Fibroblast of lung (primary cell): ENCODE measurements around the gene PPM1H. TPM values are rescaled to one million over a fixed set of nuclear protein-coding genes. Genes with fewer than 3 reads are reported as not detected.

Source experiments
- DNase-seq, 2 donors: peaks; one replicate each; pipeline versions ENCODE4 v3.0.0 to v3.0.0-alpha.2; 2010; ENCODE audit warnings: low read depth in 2 of 2
- H2AFZ ChIP-seq: 2 replicates; pipeline ENCODE4 v1.5.1; 2012; ENCODE audit warnings: low read length, control low read depth, inconsistent platforms
- H3K27ac ChIP-seq: 2 replicates; pipeline ENCODE4 v1.5.1; 2011; ENCODE audit warnings: low read length, control low read depth; ENCODE audit not compliant: insufficient read depth
- H3K27me3 ChIP-seq: 2 replicates; pipeline ENCODE4 v1.5.1; 2011; ENCODE audit warnings: mild to moderate bottlenecking, low read length; ENCODE audit not compliant: control insufficient read depth, insufficient read depth
- H3K36me3 ChIP-seq: 2 replicates; pipeline ENCODE4 v1.5.1; 2011; ENCODE audit warnings: low read length; ENCODE audit not compliant: control insufficient read depth, insufficient read depth
- H3K4me1 ChIP-seq: 2 replicates; pipeline ENCODE4 v1.5.1; 2011; ENCODE audit warnings: low read length; ENCODE audit not compliant: control insufficient read depth, insufficient read depth; ENCODE audit errors: extremely low read depth
- H3K4me2 ChIP-seq: 2 replicates; pipeline ENCODE4 v1.5.1; 2011; ENCODE audit warnings: low read length, control low read depth; ENCODE audit not compliant: insufficient read depth; ENCODE audit errors: extremely low read depth
- H3K4me3 ChIP-seq, 4 experiments: fragments of 200-600 bp in 1 of 4; sonication (generic) in 1 of 4; replicated peaks in 1 of 4; 2 replicates each; pipeline ENCODE4 v1.5.1; 2011 to 2016; ENCODE audit warnings: low read length in 4 of 4, low read depth in 3 of 4, mild to moderate bottlenecking in 3 of 4, control low read depth in 2 of 4, inconsistent platforms in 1 of 4, mixed read lengths in 1 of 4; ENCODE audit not compliant: insufficient read depth in 1 of 4; ENCODE audit errors: control extremely low read depth in 1 of 4
- H3K79me2 ChIP-seq: 2 replicates; pipeline ENCODE4 v1.5.1; 2012; ENCODE audit warnings: mild to moderate bottlenecking, low read length, inconsistent platforms; ENCODE audit not compliant: control insufficient read depth, insufficient read depth
- H3K9ac ChIP-seq: 2 replicates; pipeline ENCODE4 v1.5.1; 2011; ENCODE audit warnings: mild to moderate bottlenecking, low read length, control low read depth; ENCODE audit not compliant: insufficient read depth
- H3K9me3 ChIP-seq: 2 replicates; pipeline ENCODE4 v1.5.1; 2012; ENCODE audit warnings: low read depth, low read length; ENCODE audit not compliant: control insufficient read depth, insufficient read depth
- H4K20me1 ChIP-seq: 2 replicates; pipeline ENCODE4 v1.5.1; 2011; ENCODE audit warnings: low read length; ENCODE audit not compliant: control insufficient read depth, insufficient read depth; ENCODE audit errors: extremely low read depth
- EZH2 ChIP-seq: IDR thresholded peaks from 2 replicates; pipeline ENCODE4 v1.5.1; 2012; ENCODE audit warnings: low read length, control low read depth, mild to moderate bottlenecking; ENCODE audit errors: missing control alignments
- polyA plus RNA-seq, 2 donors: library from polyadenylated mRNA; depleted of rRNA in 1 of 2; stranded (reverse) in 1 of 2; unstranded in 1 of 2; fragments of >200 nt; gene quantifications; 2 replicates each; pipeline ENCODE4 v1.2.1, GENCODE V29; 2011 to 2012; ENCODE audit warnings: missing spikeins in 1 of 2
- total RNA-seq: library from RNA; depleted of rRNA; stranded (reverse); fragments of >200 nt; gene quantifications from 2 replicates; pipeline ENCODE4 v1.2.1, GENCODE V29; 2014
- TF ChIP-seq, protein P1 (sequence below), 2 donors: IDR thresholded peaks in 1 of 2; conservative IDR thresholded peaks in 1 of 2; 1 replicate in 1 of 2; 2 replicates in 1 of 2; pipeline ENCODE4 v1.5.1; 2011 to 2012; ENCODE audit warnings: low read length in 2 of 2, control low read depth in 1 of 2, inconsistent platforms in 1 of 2, low read depth in 1 of 2, mild to moderate bottlenecking in 1 of 2

The PPM1H gene
- total and polyA plus RNA-seq, 2 donors (not counting 1 experiment from before 2014, with no cell fraction given): 0.57 to 3.1 TPM

DNA sequence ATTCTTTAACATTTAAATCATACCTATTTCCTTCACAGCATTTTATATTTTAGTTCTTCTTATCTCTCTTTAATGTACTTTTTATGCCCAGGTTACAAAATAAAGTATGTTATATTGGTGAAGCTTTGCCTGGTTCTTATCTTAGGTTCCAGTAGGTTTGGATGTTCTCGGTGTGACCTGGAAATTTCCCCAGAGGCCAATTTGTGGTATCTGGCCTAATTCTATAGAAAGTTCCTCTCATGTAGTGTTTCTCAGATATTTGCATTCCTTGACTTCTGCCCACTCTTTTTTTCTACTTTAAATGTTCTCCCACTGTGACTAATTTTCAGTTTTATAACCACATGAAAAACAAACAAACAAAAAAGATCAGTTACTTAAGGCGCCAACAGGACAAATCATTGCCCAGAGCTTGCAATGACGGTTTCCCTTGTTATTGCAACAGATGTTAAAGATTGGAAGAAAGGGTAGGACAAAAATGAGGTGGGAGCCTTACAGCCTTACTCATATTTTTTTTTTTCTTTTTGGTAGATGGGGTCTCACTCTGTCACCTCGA lies 41.2 kb upstream of the PPM1H start:
- Histone ChIP-seq H4K20me1 (no peaks in the 10 kb centered on the region), H3K79me2 (no peaks in the 10 kb centered on the region), H2AFZ (no peak overlapping the region), H3K4me1 (no peaks in the 10 kb centered on the region), H3K27me3 (no peaks in the 10 kb centered on the region), H3K4me3 (no peak overlapping the region), H3K4me2 (no peak overlapping the region), H3K9ac (no peak overlapping the region), H3K36me3 (no peaks in the 10 kb centered on the region), H3K9me3 (no peaks in the 10 kb centered on the region), H3K27ac (no peak overlapping the region)
- TF ChIP-seq, protein P1, sequence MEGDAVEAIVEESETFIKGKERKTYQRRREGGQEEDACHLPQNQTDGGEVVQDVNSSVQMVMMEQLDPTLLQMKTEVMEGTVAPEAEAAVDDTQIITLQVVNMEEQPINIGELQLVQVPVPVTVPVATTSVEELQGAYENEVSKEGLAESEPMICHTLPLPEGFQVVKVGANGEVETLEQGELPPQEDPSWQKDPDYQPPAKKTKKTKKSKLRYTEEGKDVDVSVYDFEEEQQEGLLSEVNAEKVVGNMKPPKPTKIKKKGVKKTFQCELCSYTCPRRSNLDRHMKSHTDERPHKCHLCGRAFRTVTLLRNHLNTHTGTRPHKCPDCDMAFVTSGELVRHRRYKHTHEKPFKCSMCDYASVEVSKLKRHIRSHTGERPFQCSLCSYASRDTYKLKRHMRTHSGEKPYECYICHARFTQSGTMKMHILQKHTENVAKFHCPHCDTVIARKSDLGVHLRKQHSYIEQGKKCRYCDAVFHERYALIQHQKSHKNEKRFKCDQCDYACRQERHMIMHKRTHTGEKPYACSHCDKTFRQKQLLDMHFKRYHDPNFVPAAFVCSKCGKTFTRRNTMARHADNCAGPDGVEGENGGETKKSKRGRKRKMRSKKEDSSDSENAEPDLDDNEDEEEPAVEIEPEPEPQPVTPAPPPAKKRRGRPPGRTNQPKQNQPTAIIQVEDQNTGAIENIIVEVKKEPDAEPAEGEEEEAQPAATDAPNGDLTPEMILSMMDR (conservative IDR thresholded peaks at IDR 0.05 in 1 of 2, IDR thresholded peaks at IDR 0.05 in 1 of 2; ENCODE audit: low read depth in 1 of 2, low read length in 2 of 2): no peak
- no peak for TF ChIP-seq EZH2
- DNase-seq: no peak

DNA sequence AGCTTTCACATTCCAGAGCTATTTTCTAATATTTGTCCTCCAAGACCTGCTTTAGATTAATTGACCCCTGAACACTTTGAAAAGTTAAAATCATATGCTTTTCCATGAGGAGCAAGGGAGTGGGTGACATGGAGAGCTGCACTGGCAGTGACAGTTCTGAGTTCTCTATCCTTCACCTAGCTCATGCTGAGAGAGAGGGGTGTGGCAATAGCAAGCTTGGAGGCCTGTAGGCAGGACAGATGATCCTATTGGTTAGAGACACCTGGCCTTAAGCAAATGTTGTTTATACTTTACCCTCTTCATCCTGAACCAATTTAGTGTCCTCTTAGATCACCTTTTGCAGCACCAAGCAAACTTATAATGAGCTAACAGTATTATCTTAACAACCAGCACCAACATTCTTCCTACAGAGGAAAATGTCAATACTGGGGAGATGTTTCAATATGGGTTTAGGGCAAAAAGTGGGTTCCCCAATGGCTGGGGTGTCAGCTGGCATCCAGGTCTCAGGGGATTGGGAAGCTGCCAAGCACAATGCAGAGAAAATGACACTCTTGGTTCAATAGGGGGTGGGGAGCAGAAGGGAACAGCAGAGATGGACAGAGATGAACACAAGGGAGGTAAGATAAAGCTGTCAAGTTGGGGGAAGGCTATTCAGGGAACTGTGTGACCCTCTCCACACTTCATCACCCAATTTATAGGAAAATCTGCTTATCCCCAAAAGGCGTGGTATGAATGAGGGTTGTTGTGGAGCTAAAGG lies 37.0 kb upstream of the PPM1H start:
- DNase-seq: no peak

DNA sequence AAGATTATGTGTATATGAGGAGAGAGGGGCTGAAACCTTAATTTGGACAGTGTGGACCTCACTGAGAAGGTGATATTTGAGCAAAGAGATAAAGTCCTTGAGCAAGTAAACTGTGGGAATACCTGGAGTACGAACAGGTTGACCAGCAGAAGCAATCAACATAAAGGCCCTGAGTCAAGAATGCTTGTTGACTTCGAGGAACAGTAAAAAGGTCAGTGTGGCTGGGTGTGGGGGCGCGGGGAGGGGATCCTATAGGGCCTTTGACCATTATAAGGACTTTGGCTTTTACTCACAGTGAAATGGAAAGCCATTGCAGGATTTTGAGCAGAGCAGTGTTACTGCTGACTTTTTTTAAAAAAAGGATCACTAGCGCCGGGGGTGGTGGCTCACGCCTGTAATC lies 34.7 kb upstream of the PPM1H start:
- Histone ChIP-seq H4K20me1 (no peaks in the 10 kb centered on the region), H3K27ac (no peak overlapping the region), H3K79me2 (no peaks in the 10 kb centered on the region), H3K4me3 (no peak overlapping the region), H3K4me1 (no peaks in the 10 kb centered on the region), H3K9me3 (no peaks in the 10 kb centered on the region), H2AFZ (no peak overlapping the region), H3K4me2 (no peak overlapping the region), H3K9ac (no peak overlapping the region), H3K36me3 (no peaks in the 10 kb centered on the region), H3K27me3 (no peaks in the 10 kb centered on the region)
- DNase-seq: no peak
- no peak for TF ChIP-seq EZH2
- TF ChIP-seq, protein P1 (conservative IDR thresholded peaks at IDR 0.05 in 1 of 2, IDR thresholded peaks at IDR 0.05 in 1 of 2; ENCODE audit: low read depth in 1 of 2, low read length in 2 of 2): no peak

More for the DNA sequence above, 37.0 kb upstream of the PPM1H start:
- H3K79me2 ChIP-seq: no peaks in the 10 kb centered on the region
- no peaks in the 10 kb centered on the region for H3K9me3 ChIP-seq
- no peak overlapping the region for H2AFZ ChIP-seq
- H3K9ac ChIP-seq: no peak overlapping the region
- H4K20me1 ChIP-seq: no peaks in the 10 kb centered on the region
- H3K36me3 ChIP-seq: no peaks in the 10 kb centered on the region
- no peaks in the 10 kb centered on the region for H3K27me3 ChIP-seq
- no peak overlapping the region for H3K4me2 ChIP-seq
- TF ChIP-seq, protein P1 (conservative IDR thresholded peaks at IDR 0.05 in 1 of 2, IDR thresholded peaks at IDR 0.05 in 1 of 2; ENCODE audit: low read depth in 1 of 2, low read length in 2 of 2): no peak
- TF ChIP-seq EZH2: no peak
- no peaks in the 10 kb centered on the region for H3K4me1 ChIP-seq
- H3K4me3 ChIP-seq: no peak overlapping the region
- H3K27ac ChIP-seq: no peak overlapping the region
